Measurements from ENCODE around the gene VILL. TPM values are rescaled to one million over a fixed set of nuclear protein-coding genes. Genes with fewer than 3 reads are reported as not detected.

Gene VILL
- total RNA-seq, 1 experiment from 2014 or later: 1.2 TPM

DNA sequence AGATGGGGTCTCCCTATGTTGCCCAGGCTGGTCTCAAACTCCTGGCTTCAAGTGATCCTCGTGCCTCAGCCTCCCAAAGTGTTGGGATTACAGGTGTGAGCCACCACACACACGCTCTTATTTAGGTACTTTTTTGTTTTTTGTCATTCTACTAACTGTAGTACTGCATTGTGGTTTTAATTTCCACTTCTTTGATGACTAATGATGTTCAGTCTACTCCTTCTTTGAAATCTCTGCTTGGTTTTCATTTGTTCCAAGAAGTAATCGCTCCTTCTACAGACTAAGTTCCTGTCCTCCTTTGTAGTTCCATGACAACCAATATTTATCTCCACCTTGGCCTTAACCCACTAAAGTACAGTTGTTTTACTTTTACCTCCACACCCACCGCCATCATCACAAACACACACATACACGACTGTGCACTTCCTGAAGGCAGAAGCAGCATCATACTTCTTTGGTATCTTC lies 47.9 kb downstream of the VILL start:
- Histone ChIP-seq H3K9me2 (ENCODE audit: insufficient read depth) (no peaks in the 10 kb centered on the region), H3K4me1 (ENCODE audit: control insufficient read depth in 1 of 2, insufficient read depth in 2 of 2, low read length in 2 of 2) (no peaks in the 10 kb centered on the region), H3K27ac (ENCODE audit: low read depth, low read length) (no peak overlapping the region), H3K4me2 (ENCODE audit: low read length) (no peak overlapping the region), H3K36me3 (ENCODE audit: control insufficient read depth in 1 of 2, insufficient read depth in 2 of 2, low read length in 2 of 2) (no peaks in the 10 kb centered on the region), H3K9ac (ENCODE audit: low read length) (no peak overlapping the region), H4K20me1 (ENCODE audit: insufficient read depth) (no peaks in the 10 kb centered on the region), H3K79me2 (ENCODE audit: insufficient read depth, low read length) (no peaks in the 10 kb centered on the region), H3K4me3 (replicated peaks in 1 of 2; ENCODE audit: low read depth in 1 of 2, low read length in 2 of 2) (no peak overlapping the region), H3K9me3 (ENCODE audit: control insufficient read depth in 1 of 2, insufficient read depth in 1 of 2, low read depth in 1 of 2, low read length in 2 of 2) (no peaks in the 10 kb centered on the region), H2AFZ (ENCODE audit: low read depth, low read length, poor library complexity, severe bottlenecking) (no peak overlapping the region), H3K27me3 (ENCODE audit: insufficient read depth, low read length) (no peaks in the 10 kb centered on the region)
- BruUV-seq (replicated peaks): no TSS peak
- DNase-seq (ENCODE audit: low read depth, low spot score) (no peak), ATAC-seq (no peak)
- intact Hi-C loops (cut with micrococcal nuclease): no loop called here
- POLR2A ChIA-PET: no interaction called here
- RAD21 ChIA-PET (ENCODE audit: low non-redundant PET in 1 of 2, low total read pairs in 2 of 2, uncharacterized antibody in 2 of 2, unreplicated experiment in 2 of 2): no interaction called here
- TF ChIP-seq ZNF274 (IDR thresholded peaks at IDR 0.05; ENCODE audit: low read depth, low read length) (no peak), TCF7L2 (IDR thresholded peaks at IDR 0.05; ENCODE audit: borderline replicate concordance, extremely low read depth, insufficient read depth, insufficient read length) (no peak), RAD21 (IDR thresholded peaks at IDR 0.05; ENCODE audit: low read depth) (no peak), ATF3 (IDR thresholded peaks at IDR 0.05) (no peak), JUND (IDR thresholded peaks at IDR 0.05) (no peak)
- TF ChIP-seq, protein P1, sequence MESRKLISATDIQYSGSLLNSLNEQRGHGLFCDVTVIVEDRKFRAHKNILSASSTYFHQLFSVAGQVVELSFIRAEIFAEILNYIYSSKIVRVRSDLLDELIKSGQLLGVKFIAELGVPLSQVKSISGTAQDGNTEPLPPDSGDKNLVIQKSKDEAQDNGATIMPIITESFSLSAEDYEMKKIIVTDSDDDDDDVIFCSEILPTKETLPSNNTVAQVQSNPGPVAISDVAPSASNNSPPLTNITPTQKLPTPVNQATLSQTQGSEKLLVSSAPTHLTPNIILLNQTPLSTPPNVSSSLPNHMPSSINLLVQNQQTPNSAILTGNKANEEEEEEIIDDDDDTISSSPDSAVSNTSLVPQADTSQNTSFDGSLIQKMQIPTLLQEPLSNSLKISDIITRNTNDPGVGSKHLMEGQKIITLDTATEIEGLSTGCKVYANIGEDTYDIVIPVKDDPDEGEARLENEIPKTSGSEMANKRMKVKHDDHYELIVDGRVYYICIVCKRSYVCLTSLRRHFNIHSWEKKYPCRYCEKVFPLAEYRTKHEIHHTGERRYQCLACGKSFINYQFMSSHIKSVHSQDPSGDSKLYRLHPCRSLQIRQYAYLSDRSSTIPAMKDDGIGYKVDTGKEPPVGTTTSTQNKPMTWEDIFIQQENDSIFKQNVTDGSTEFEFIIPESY (IDR thresholded peaks at IDR 0.05; ENCODE audit: extremely low read depth, insufficient replicate concordance, low read length): no peak
- CTCF ChIA-PET: no interaction called here
